ENCODE data around the gene S100A3. TPM values are rescaled to one million over a fixed set of nuclear protein-coding genes. Genes with fewer than 3 reads are reported as not detected.

Gene S100A3
- polyA plus RNA-seq, 1 donor (not counting 4 experiments of a cell fraction or from before 2014, with no cell fraction given) = 15.1 TPM

DNA sequence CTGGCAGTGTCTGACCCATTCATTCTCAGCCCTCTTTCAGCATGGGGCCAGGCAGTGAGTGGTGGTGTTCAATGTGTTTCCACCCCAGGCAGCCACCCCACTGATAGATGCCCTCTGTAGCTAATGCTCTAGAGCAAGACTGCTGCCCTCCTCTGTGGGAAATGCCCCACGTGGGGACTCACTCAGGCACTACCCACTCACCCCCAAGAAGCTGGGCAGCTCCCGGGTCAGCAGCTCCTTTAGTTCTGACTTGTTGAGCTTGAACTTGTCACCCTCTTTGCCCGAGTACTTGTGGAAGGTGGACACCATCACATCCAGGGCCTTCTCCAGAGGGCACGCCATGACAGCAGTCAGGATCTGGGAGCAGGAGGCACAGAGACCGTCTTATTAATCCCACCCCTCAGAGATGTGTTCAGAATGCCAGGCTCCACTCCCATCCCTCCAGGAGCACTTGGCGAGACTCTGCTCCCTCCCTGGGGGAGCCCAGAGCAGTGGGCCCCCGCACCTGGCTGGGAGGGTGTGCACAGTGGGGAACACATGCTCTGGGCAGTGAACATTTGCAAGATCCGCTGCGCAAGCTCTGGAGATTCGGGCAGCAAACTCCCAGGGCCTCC, 4.5 kb downstream of the S100A3 start:
- no peaks in the 10 kb centered on the region for H4K20me1 ChIP-seq (ENCODE audit: control insufficient read depth, extremely low read depth, insufficient read depth, low read length)

DNA sequence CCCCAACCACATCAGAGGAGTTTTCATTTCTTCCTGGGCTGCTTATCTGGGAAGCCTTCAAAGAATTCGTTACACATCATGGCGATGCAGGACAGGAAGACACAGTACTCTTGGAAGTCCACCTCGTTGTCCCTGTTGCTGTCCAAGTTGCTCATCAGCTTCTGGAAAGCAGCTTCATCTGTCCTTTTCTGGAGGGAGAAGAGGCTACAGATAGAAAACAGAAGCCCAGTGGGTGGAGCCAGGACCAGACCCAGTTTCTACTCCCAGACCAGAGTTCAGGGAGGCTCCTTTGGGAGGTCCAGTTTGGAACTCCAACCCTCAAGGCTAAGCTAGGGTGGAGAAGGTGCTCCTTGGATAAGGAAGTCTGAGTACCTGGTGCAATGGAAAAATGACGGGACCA, 5.3 kb downstream of the S100A3 start:
- Histone ChIP-seq H3K79me2 (ENCODE audit: control insufficient read depth, insufficient read depth, low read length) (no peaks in the 10 kb centered on the region), H3K27me3 (ENCODE audit: control insufficient read depth, extremely low read depth, insufficient read depth, low read length) (no peaks in the 10 kb centered on the region), H3K9ac (ENCODE audit: control insufficient read depth, extremely low read depth, insufficient read depth, low read length) (no peak overlapping the region), H3K27ac (ENCODE audit: control insufficient read depth, insufficient read depth, low read length) (no peak overlapping the region), H3K9me3 (ENCODE audit: control insufficient read depth, low read depth, low read length) (no peaks in the 10 kb centered on the region), H3K4me2 (ENCODE audit: control insufficient read depth, extremely low read depth, insufficient read depth, low read depth, low read length) (no peak overlapping the region), H3K36me3 (ENCODE audit: control insufficient read depth in 2 of 2, extremely low read depth in 1 of 2, insufficient read depth in 2 of 2, low read length in 2 of 2) (peaks cover 1 to 6% of the 10 kb centered on the region in 2 experiments), H2AFZ (ENCODE audit: control insufficient read depth, low read length) (no peak overlapping the region), H4K20me1 (ENCODE audit: control insufficient read depth, extremely low read depth, insufficient read depth, low read length) (no peaks in the 10 kb centered on the region), H3K9me1 (ENCODE audit: control insufficient read depth, extremely low read depth, insufficient read depth, low read length) (no peaks in the 10 kb centered on the region), H3K4me3 (ENCODE audit: control insufficient read depth in 2 of 3, extremely low read depth in 1 of 3, insufficient read depth in 2 of 3, low read depth in 1 of 3, low read length in 3 of 3) (no peak overlapping the region), H3K4me1 (ENCODE audit: control insufficient read depth, extremely low read depth, insufficient read depth, low read length) (peaks cover 54% of the 10 kb centered on the region)
- no peak for TF ChIP-seq EZH2 (IDR thresholded peaks at IDR 0.05; ENCODE audit: low read length)
- TF ChIP-seq, protein P1, sequence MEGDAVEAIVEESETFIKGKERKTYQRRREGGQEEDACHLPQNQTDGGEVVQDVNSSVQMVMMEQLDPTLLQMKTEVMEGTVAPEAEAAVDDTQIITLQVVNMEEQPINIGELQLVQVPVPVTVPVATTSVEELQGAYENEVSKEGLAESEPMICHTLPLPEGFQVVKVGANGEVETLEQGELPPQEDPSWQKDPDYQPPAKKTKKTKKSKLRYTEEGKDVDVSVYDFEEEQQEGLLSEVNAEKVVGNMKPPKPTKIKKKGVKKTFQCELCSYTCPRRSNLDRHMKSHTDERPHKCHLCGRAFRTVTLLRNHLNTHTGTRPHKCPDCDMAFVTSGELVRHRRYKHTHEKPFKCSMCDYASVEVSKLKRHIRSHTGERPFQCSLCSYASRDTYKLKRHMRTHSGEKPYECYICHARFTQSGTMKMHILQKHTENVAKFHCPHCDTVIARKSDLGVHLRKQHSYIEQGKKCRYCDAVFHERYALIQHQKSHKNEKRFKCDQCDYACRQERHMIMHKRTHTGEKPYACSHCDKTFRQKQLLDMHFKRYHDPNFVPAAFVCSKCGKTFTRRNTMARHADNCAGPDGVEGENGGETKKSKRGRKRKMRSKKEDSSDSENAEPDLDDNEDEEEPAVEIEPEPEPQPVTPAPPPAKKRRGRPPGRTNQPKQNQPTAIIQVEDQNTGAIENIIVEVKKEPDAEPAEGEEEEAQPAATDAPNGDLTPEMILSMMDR (optimal IDR thresholded peaks at IDR 0.05 in 1 of 3, IDR thresholded peaks at IDR 0.05 in 1 of 3, conservative IDR thresholded peaks at IDR 0.05 in 1 of 3; ENCODE audit: extremely low read depth in 1 of 3, insufficient read depth in 2 of 3, low read length in 3 of 3) = no peak
- no peak for FAIRE-seq
- dilution Hi-C loops (cut with MboI; ENCODE audit: extremely low pct_ligation_motif_present, low sequenced_read_pairs) = no loop called here
- DNase-seq (ENCODE audit: low read depth, low spot score) = no peak

More for the DNA sequence above, 4.5 kb downstream of the S100A3 start:
- DNase-seq (ENCODE audit: low read depth, low spot score) = no peak
- Histone ChIP-seq H2AFZ (ENCODE audit: control insufficient read depth, low read length) (no peak overlapping the region), H3K4me3 (ENCODE audit: control insufficient read depth in 2 of 3, extremely low read depth in 1 of 3, insufficient read depth in 2 of 3, low read depth in 1 of 3, low read length in 3 of 3) (peak overlapping the region in 2 of 3 experiments; percentile 17 to 19), H3K4me2 (ENCODE audit: control insufficient read depth, extremely low read depth, insufficient read depth, low read depth, low read length) (peak overlapping the region; percentile 60), H3K27me3 (ENCODE audit: control insufficient read depth, extremely low read depth, insufficient read depth, low read length) (no peaks in the 10 kb centered on the region), H3K36me3 (ENCODE audit: control insufficient read depth in 2 of 2, extremely low read depth in 1 of 2, insufficient read depth in 2 of 2, low read length in 2 of 2) (peaks cover 1 to 6% of the 10 kb centered on the region in 2 experiments), H3K9me3 (ENCODE audit: control insufficient read depth, low read depth, low read length) (no peaks in the 10 kb centered on the region), H3K9ac (ENCODE audit: control insufficient read depth, extremely low read depth, insufficient read depth, low read length) (peak overlapping the region; percentile 55), H3K4me1 (ENCODE audit: control insufficient read depth, extremely low read depth, insufficient read depth, low read length) (peaks cover 59% of the 10 kb centered on the region), H3K27ac (ENCODE audit: control insufficient read depth, insufficient read depth, low read length) (peak overlapping the region; percentile 67), H3K9me1 (ENCODE audit: control insufficient read depth, extremely low read depth, insufficient read depth, low read length) (no peaks in the 10 kb centered on the region), H3K79me2 (ENCODE audit: control insufficient read depth, insufficient read depth, low read length) (no peaks in the 10 kb centered on the region)
- FAIRE-seq = no peak
- dilution Hi-C loops (cut with MboI; ENCODE audit: extremely low pct_ligation_motif_present, low sequenced_read_pairs) = no loop called here
- TF ChIP-seq, protein P1 (optimal IDR thresholded peaks at IDR 0.05 in 1 of 3, IDR thresholded peaks at IDR 0.05 in 1 of 3, conservative IDR thresholded peaks at IDR 0.05 in 1 of 3; ENCODE audit: extremely low read depth in 1 of 3, insufficient read depth in 2 of 3, low read length in 3 of 3) = no peak
- no peak for TF ChIP-seq EZH2 (IDR thresholded peaks at IDR 0.05; ENCODE audit: low read length)
